ENCODE results near the gene APC2.
"Not testable (repeated sequence)": the region's sequence is repeated elsewhere in the genome, so short reads cannot be mapped to it uniquely, and the experiment has no call there.

The APC2 gene

GRCh38 chr19:1518471-1518870 lies 68.5 kb downstream of the APC2 start:
- no peak for DNase-seq (ENCODE audit: low read depth)
- no peak for TF ChIP-seq CTCF (conservative IDR thresholded peaks at IDR 0.05; ENCODE audit: low read length)
- no peak overlapping the region for H3K4me3 ChIP-seq (ENCODE audit: low read length)

DNA sequence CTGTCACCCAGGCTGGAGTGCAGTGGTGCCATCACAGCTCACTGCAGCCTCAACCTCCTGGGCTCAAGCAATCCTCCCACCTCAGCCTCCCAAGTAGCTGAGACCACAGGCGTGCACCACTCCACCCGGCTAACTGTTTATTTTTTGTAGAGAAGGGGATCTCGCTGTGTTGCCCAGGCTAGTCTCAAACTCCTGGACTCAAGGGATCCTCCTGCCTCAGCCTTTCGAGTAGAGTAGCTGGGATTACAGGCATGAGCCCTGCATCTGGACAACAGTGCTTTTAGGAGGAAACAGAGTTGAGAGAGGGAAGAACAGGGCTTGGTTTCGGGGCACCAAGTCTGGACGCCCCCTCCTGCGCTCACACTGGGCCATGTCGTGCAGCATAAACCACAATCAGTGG lies 69.9 kb downstream of the APC2 start:
- H3K4me3 ChIP-seq (ENCODE audit: low read length); DNase-seq (ENCODE audit: low read depth): not testable (repeated sequence)

DNA sequence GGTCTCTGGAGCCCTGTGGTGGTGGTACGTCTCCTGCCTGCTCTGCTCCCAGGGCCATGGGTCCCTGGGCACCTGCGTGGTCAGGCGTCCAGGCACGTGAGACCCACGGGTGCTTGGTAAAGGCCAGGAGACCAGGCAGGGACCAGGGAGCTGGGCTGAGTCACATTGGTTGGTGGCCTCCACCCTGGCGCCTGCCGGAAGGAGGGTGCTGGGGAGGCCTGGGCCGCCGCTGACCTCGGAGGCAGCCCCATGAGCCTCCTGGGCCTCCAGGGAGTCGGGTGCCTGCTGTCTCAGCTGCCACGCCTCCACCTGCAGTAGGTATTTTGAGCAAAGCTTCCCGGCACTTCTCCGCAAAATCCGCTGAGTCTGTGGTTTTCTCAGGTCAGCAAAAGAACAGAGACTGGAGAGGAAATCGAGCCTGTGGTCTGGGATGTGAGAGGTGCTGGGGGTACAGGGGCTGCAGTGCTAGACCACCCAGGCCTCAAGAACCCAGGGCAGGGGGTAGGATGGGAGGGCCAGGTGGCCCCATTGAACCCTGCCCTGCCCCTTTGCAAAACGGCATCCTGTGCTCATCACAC lies 70.4 kb downstream of the APC2 start:
- TF ChIP-seq CTCF (conservative IDR thresholded peaks at IDR 0.05; ENCODE audit: low read length), result no peak
- DNase-seq (ENCODE audit: low read depth), result no peak
- H3K4me3 ChIP-seq (ENCODE audit: low read length), result no peak overlapping the region

- no peak overlapping the region for H3K4me3 ChIP-seq (ENCODE audit: low read length)
- no peak for TF ChIP-seq CTCF (conservative IDR thresholded peaks at IDR 0.05; ENCODE audit: low read length)
- no peak for DNase-seq (ENCODE audit: low read depth)
These were observed 71.7 kb downstream of the APC2 start for GRCh38 chr19:1521636-1522035.

DNA sequence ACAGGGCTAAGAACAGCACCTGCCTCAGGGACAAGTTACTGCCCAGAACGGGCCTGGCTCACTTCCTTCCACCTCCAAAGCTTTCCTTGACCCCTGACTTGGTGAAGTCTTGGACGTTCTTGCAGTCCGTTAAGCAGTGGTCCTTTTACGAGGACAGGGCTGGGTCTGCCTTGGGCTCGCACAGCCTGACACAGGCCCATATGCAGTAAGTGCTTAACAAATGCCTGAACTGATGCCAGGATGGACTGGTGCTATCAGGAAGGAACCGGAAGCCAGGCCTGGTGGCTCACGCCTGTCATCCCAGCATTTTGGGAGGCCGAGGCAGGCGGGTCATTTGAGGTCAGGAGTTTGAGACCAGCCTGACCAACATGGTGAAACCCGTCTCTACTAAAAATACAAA lies 72.1 kb downstream of the APC2 start:
- H3K4me3 ChIP-seq (ENCODE audit: low read length), result no peak overlapping the region
- TF ChIP-seq CTCF (conservative IDR thresholded peaks at IDR 0.05; ENCODE audit: low read length), result no peak
- no peak for DNase-seq (ENCODE audit: low read depth)

DNA sequence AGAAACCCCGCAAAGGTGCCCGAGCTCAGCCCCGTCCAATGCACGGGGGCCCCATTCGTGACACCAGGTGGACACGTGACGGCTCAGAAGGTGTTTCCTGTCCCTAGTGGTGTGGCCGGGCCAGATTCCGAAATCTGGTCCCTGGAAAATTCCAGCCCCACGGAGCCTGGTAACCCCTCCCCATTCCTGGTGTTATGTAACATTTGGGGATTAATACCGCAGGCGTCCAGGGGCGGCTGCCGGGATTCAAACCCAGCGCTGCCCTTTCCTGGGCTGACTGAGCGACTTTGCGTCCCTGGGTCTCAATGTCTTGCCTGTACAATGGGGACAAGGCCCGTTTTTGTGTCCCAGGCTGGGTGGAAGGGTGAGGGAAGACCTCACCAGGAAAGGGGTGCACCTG lies 72.9 kb downstream of the APC2 start:
- no peak for TF ChIP-seq CTCF (conservative IDR thresholded peaks at IDR 0.05; ENCODE audit: low read length)
- H3K4me3 ChIP-seq (ENCODE audit: low read length), result no peak overlapping the region
- DNase-seq (ENCODE audit: low read depth), result no peak

Data from AG10803 (cell line).